Mesendoderm (in vitro differentiated cells): ENCODE measurements around the gene ADAM22.

Experiments
- DNase-seq: peaks from one replicate; pipeline ENCODE4 v3.0.0; 2013
- H2AK5ac ChIP-seq: 2 replicates; pipeline ENCODE4 v1.6.1; 2013; ENCODE audit warnings: low read length, inconsistent platforms
- H2BK120ac ChIP-seq: 2 replicates; pipeline ENCODE4 v1.6.1; 2013; ENCODE audit warnings: low read depth, mild to moderate bottlenecking, low read length, moderate library complexity, mixed read lengths
- H2BK15ac ChIP-seq: replicated peaks from 2 replicates; pipeline ENCODE4 v1.6.1; 2013; ENCODE audit warnings: low read depth, mild to moderate bottlenecking, moderate library complexity
- H2BK5ac ChIP-seq: 2 replicates; pipeline ENCODE4 v1.6.1; 2013; ENCODE audit warnings: low read length, inconsistent platforms
- H3K18ac ChIP-seq: 2 replicates; pipeline ENCODE4 v1.6.1; 2013; ENCODE audit warnings: mild to moderate bottlenecking, low read length, mixed read lengths
- H3K23ac ChIP-seq: one replicate; pipeline ENCODE4 v1.6.1; 2013; ENCODE audit warnings: low read length
- H3K27ac ChIP-seq: 2 replicates; pipeline ENCODE4 v1.5.1; 2013; ENCODE audit warnings: low read depth, mild to moderate bottlenecking, inconsistent platforms, low read length, moderate library complexity
- H3K27me3 ChIP-seq: 2 replicates; pipeline ENCODE4 v1.6.1; 2013; ENCODE audit warnings: low read length, control low read depth, mild to moderate bottlenecking, inconsistent platforms; ENCODE audit not compliant: insufficient read depth, poor library complexity
- H3K36me3 ChIP-seq: 2 replicates; pipeline ENCODE4 v1.6.1; 2013; ENCODE audit warnings: low read length, inconsistent platforms; ENCODE audit not compliant: control insufficient read depth, insufficient read depth
- H3K4ac ChIP-seq: one replicate; pipeline ENCODE4 v1.6.1; 2013; ENCODE audit warnings: low read depth, mild to moderate bottlenecking, low read length, moderate library complexity
- H3K4me1 ChIP-seq: 2 replicates; pipeline ENCODE4 v1.6.1; 2013; ENCODE audit warnings: low read depth, low read length, inconsistent platforms; ENCODE audit not compliant: control insufficient read depth
- H3K4me2 ChIP-seq: 2 replicates; pipeline ENCODE4 v1.6.1; 2013; ENCODE audit warnings: low read length
- H3K4me3 ChIP-seq: 2 replicates; pipeline ENCODE4 v1.5.1; 2013; ENCODE audit warnings: mild to moderate bottlenecking, low read length
- H3K56ac ChIP-seq: one replicate; pipeline ENCODE4 v1.6.1; 2013; ENCODE audit warnings: low read length
- H3K79me1 ChIP-seq: 2 replicates; pipeline ENCODE4 v1.6.1; 2013; ENCODE audit warnings: low read length, inconsistent platforms
- H3K79me2 ChIP-seq: 2 replicates; pipeline ENCODE4 v1.6.1; 2013; ENCODE audit warnings: mild to moderate bottlenecking, low read length; ENCODE audit not compliant: control insufficient read depth, insufficient read depth
- H3K9ac ChIP-seq: 2 replicates; pipeline ENCODE4 v1.6.1; 2013; ENCODE audit warnings: low read length, inconsistent platforms
- H4K5ac ChIP-seq: one replicate; pipeline ENCODE4 v1.6.1; 2013; ENCODE audit warnings: low read length
- H4K8ac ChIP-seq: one replicate; pipeline ENCODE4 v1.6.1; 2013; ENCODE audit warnings: low read depth, mild to moderate bottlenecking, control low read depth, low read length, moderate library complexity
- WGBS: extraction: QIAGEN DNeasy Blood & Tissue Kit; methylation state at CpG from one replicate; pipeline ENCODE4 v1.1.7; 2013; ENCODE audit warnings: low lambda C conversion rate, missing lambda C conversion rate; ENCODE audit not compliant: insufficient coverage; ENCODE audit errors: extremely low coverage; 5-methylcytosine and 5-hydroxymethylcytosine counted together

The ADAM22 gene

DNA sequence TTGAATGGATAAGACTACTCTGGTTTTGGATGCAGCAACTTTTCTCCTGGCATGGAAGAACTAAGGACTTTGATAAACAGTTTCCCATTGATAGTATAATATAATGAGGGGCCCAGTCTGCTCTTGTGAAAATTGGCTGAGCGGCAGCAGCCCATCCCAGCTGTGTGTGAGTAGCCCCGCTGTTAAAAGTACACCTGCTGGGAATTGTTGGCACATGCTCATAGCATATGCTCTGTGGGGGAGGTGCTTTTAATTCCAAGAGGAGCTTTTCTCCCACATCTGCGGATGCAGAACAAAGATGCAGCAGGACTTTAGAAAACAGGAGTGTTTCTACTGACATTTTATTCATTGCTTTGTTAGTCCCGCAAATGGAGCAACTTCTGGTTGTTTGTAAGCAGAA is 266.7 kb downstream of the ADAM22 start:
- H3K56ac ChIP-seq: no peak overlapping the region
- no CpG with 5 or more reads among the region's 4 CpGs for WGBS
- H3K9ac ChIP-seq: no peak overlapping the region
- no peak overlapping the region for H3K27ac ChIP-seq
- H3K18ac ChIP-seq: no peak overlapping the region
- DNase-seq: peak; percentile 38
- H3K23ac ChIP-seq: no peak overlapping the region
- no peak overlapping the region for H4K8ac ChIP-seq
- no peak overlapping the region for H3K4me2 ChIP-seq
- H2BK15ac ChIP-seq: no peak overlapping the region
- no peak overlapping the region for H2AK5ac ChIP-seq
- no peaks in the 10 kb centered on the region for H3K79me2 ChIP-seq
- H3K27me3 ChIP-seq: no peaks in the 10 kb centered on the region
- no peaks in the 10 kb centered on the region for H3K36me3 ChIP-seq
- no peak overlapping the region for H4K5ac ChIP-seq
- no peak overlapping the region for H3K4me3 ChIP-seq
- peaks cover 4% of the 10 kb centered on the region for H3K4me1 ChIP-seq
- H2BK5ac ChIP-seq: no peak overlapping the region
- H2BK120ac ChIP-seq: no peak overlapping the region
- H3K4ac ChIP-seq: no peak overlapping the region
- H3K79me1 ChIP-seq: no peaks in the 10 kb centered on the region

DNA sequence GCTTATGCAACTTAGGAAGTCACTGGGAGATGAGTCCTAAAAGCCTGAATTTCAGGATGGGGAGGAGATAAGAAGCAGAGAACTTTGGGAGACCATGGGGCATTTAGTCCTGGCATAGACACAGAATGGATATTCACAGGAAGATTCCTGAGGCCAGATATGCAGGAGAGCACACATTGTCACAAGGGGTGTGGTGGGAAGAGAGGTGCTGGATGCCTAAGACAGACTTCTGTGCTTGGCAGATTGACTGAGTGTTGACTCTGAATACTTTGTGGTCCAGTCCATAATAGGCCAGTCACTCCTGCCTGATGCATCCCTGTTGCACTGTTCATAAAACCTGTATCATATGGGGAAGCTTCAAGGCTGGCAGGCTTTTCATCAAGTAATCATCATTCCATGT is 267.3 kb downstream of the ADAM22 start:
- no peak overlapping the region for H2AK5ac ChIP-seq
- H3K27ac ChIP-seq: no peak overlapping the region
- H3K4me2 ChIP-seq: no peak overlapping the region
- no peak overlapping the region for H3K9ac ChIP-seq
- H3K23ac ChIP-seq: no peak overlapping the region
- H2BK120ac ChIP-seq: no peak overlapping the region
- no peaks in the 10 kb centered on the region for H3K79me1 ChIP-seq
- H3K56ac ChIP-seq: no peak overlapping the region
- peak; percentile 41 for DNase-seq
- H3K27me3 ChIP-seq: no peaks in the 10 kb centered on the region
- no peak overlapping the region for H2BK15ac ChIP-seq
- peaks cover 1% of the 10 kb centered on the region for H3K36me3 ChIP-seq
- H3K79me2 ChIP-seq: no peaks in the 10 kb centered on the region
- H4K5ac ChIP-seq: no peak overlapping the region
- no peak overlapping the region for H3K4me3 ChIP-seq
- no peak overlapping the region for H4K8ac ChIP-seq
- H3K18ac ChIP-seq: no peak overlapping the region
- H2BK5ac ChIP-seq: no peak overlapping the region
- H3K4me1 ChIP-seq: peaks cover 4% of the 10 kb centered on the region
- H3K4ac ChIP-seq: no peak overlapping the region

DNA sequence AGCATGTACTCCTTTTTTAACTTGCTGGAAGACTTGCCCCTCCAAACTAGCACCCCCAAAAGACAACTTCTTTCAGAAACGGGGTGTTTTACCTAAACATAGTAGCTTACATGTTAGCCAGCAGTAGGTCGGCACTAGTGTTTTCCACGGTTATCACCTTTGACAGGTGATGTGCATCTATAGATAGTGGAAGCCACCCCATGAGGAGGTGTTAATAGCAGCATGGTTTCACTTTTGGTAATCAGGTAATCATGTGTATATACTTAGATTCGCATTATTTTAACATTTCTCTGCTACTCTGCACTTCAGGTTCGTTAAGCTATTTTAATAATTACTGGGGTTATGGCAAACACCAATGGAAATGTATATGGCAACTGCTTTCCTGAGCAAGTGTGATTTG is 268.2 kb downstream of the ADAM22 start:
- Histone ChIP-seq H2BK15ac (no peak overlapping the region), H2BK120ac (no peak overlapping the region), H3K4me1 (peaks cover 4% of the 10 kb centered on the region), H3K18ac (no peak overlapping the region), H3K79me2 (no peaks in the 10 kb centered on the region), H4K8ac (no peak overlapping the region), H3K4ac (no peak overlapping the region), H3K79me1 (no peaks in the 10 kb centered on the region), H3K23ac (no peak overlapping the region), H3K56ac (no peak overlapping the region), H4K5ac (no peak overlapping the region), H3K36me3 (peaks cover 2% of the 10 kb centered on the region), H3K4me2 (no peak overlapping the region), H3K9ac (no peak overlapping the region), H3K4me3 (no peak overlapping the region), H2AK5ac (no peak overlapping the region), H2BK5ac (no peak overlapping the region), H3K27me3 (no peaks in the 10 kb centered on the region), H3K27ac (no peak overlapping the region)
- WGBS: no CpG with 5 or more reads among the region's 5 CpGs
- peak; percentile 28 for DNase-seq

DNA sequence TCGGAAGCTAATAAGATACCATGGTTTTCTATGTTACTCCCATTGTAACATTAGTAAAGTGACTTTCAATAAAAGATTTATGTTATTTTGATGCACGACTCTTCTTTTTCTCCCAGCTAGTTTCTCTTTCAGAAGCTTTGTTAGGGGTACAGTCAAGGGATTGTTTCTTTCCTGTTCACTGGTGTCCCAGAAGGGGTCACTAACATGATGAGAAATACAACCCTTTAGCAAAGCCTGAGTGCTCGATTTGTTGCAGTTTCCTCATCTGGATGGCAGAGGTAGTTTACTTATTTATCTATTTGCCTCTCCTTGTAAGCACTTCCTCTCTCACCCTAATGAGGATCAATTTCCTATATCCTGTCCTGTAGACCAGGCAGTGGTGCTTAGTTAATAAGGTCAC is 268.7 kb downstream of the ADAM22 start:
- DNase-seq: no peak
- Histone ChIP-seq H3K4me1 (peaks cover 4% of the 10 kb centered on the region), H4K5ac (no peak overlapping the region), H3K79me2 (no peaks in the 10 kb centered on the region), H3K36me3 (peaks cover 2% of the 10 kb centered on the region), H3K27ac (no peak overlapping the region), H3K27me3 (no peaks in the 10 kb centered on the region), H2BK5ac (no peak overlapping the region), H3K79me1 (no peaks in the 10 kb centered on the region), H2BK15ac (no peak overlapping the region), H2AK5ac (no peak overlapping the region), H3K9ac (no peak overlapping the region), H4K8ac (no peak overlapping the region), H3K18ac (no peak overlapping the region), H2BK120ac (no peak overlapping the region), H3K56ac (no peak overlapping the region), H3K4ac (no peak overlapping the region), H3K4me3 (no peak overlapping the region), H3K23ac (no peak overlapping the region), H3K4me2 (no peak overlapping the region)
- no CpG with 5 or more reads among the region's 3 CpGs for WGBS

DNA sequence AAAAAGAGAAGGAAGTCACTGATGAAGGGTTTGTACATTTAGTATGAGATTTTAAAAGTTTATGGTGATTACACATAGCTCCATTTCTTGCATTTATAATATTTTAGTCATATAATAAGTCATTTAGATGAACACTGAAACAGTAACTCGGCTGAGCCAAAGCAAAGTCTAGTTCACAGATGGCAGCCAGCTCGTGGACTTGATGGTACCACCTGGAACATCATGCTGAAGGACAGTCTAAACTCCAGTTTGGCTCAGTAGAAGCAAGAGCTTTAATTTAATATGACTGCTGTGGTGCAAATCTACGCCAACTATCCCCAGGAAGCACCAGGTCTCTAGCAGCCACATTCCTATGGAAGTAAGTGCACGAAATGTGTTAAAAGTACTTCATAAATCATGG is 269.4 kb downstream of the ADAM22 start:
- no peak overlapping the region for H2BK5ac ChIP-seq
- no peak overlapping the region for H2AK5ac ChIP-seq
- no peak overlapping the region for H3K23ac ChIP-seq
- H2BK120ac ChIP-seq: no peak overlapping the region
- H3K4me2 ChIP-seq: no peak overlapping the region
- peaks cover 4% of the 10 kb centered on the region for H3K4me1 ChIP-seq
- H3K36me3 ChIP-seq: peaks cover 2% of the 10 kb centered on the region
- no peak for DNase-seq
- H3K79me1 ChIP-seq: no peaks in the 10 kb centered on the region
- no CpG with 5 or more reads among the region's 4 CpGs for WGBS
- H4K8ac ChIP-seq: no peak overlapping the region
- H3K79me2 ChIP-seq: no peaks in the 10 kb centered on the region
- no peak overlapping the region for H4K5ac ChIP-seq
- H3K4me3 ChIP-seq: no peak overlapping the region
- H3K27ac ChIP-seq: no peak overlapping the region
- no peak overlapping the region for H3K9ac ChIP-seq
- no peaks in the 10 kb centered on the region for H3K27me3 ChIP-seq
- no peak overlapping the region for H3K4ac ChIP-seq
- no peak overlapping the region for H3K56ac ChIP-seq
- no peak overlapping the region for H2BK15ac ChIP-seq
- H3K18ac ChIP-seq: no peak overlapping the region

DNA sequence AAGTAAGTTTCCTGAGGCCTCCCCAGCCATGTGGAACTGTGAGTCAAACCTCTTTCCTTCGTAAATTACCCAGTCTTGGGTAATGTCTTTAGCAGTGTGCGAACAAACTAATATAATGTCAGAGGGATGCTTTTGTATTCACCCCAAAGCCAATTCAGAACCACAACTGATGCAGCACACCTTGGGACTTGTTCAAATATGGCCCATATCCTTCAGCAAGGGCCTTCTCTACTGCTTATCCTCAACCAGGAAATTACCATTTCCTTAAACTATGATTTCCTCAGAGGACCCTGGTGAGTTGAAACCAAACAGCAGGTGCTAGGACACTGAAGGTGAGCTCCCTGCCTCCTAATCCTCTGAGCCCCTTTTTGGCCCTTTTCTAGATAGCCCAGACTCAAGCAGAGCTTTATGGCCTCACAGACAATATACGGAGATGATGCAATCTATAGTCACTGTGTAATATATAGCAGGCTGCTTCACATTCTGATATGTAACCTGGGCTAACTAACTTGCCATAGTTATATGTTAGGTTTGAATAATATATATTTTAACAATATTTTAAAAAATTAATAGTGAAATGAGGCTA is 270.6 kb downstream of the ADAM22 start:
- Histone ChIP-seq H3K9ac (no peak overlapping the region), H4K5ac (no peak overlapping the region), H3K4me2 (no peak overlapping the region), H3K4ac (no peak overlapping the region), H3K56ac (no peak overlapping the region), H2BK5ac (no peak overlapping the region), H3K4me3 (no peak overlapping the region), H3K4me1 (peaks cover 4% of the 10 kb centered on the region), H3K23ac (no peak overlapping the region), H3K18ac (no peak overlapping the region), H3K79me1 (no peaks in the 10 kb centered on the region), H3K36me3 (peaks cover 2% of the 10 kb centered on the region), H3K27ac (no peak overlapping the region), H2AK5ac (no peak overlapping the region), H2BK120ac (no peak overlapping the region), H3K79me2 (no peaks in the 10 kb centered on the region), H2BK15ac (no peak overlapping the region), H4K8ac (no peak overlapping the region), H3K27me3 (no peaks in the 10 kb centered on the region)
- no CpG with 5 or more reads among the region's 3 CpGs for WGBS
- no peak for DNase-seq
